GM21786 (cell line): Measurements from ENCODE around the gene PSTK.

Experiments used
- ATAC-seq: cut with Tn5 transposase; IDR thresholded peaks from one replicate; pipeline ENCODE4 v1.9.1; 2021; ENCODE audit not compliant: unreplicated experiment

The PSTK gene

GRCh38 chr10:122992031-122992585 is 11.9 kb downstream of the PSTK start:
- ATAC-seq, result no peak

- ATAC-seq, result no peak
Observed at GRCh38 chr10:122993797-122994336, 13.7 kb downstream of the PSTK start.

DNA sequence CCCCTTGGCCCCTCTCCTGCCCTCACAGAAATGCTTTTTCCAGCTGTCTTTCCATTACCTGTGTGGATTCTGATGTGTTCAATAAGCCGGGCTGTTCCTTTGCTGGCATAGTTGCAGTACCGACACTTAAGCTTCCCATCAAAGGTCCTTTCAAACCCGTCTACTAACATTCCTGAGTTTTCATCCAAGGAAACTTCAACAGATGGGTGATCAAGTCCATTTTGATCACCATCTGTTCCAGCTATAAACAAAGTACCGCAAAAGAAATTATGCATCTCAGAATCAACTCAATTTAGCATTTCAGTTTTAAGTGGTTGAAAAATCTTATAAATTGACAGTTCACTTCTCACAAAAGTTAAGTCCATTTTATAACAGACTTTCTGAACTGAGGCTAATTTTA is 15.7 kb downstream of the PSTK start:
- no peak for ATAC-seq

- no peak for ATAC-seq
Observed at GRCh38 chr10:122997864-122998263, 17.7 kb downstream of the PSTK start.

DNA sequence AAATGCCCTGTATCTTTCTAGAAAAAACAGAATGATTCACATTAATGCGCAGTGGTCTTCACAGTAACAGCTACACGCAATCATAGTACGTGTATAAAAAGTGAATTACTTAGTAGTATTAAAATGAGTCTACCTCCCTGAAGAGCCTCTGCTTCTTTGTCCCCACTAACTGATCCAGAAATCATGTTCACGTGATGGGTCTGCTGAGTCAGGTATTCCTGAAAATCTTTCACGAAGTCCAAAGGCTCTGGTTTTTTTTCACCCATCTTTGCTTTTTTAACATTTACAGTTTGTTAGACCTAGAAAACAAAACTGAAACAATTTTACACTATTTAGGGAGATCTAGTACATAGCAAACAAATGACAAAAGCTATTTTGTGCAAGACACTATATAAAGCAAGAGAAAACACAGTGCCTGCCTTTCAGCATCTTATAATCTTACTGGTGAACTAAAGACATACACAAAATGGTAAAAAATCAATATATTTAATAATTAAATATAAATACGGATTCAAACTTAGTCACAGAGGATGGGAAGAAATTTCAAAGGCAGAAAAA is 18.2 kb downstream of the PSTK start:
- ATAC-seq, result no peak

DNA sequence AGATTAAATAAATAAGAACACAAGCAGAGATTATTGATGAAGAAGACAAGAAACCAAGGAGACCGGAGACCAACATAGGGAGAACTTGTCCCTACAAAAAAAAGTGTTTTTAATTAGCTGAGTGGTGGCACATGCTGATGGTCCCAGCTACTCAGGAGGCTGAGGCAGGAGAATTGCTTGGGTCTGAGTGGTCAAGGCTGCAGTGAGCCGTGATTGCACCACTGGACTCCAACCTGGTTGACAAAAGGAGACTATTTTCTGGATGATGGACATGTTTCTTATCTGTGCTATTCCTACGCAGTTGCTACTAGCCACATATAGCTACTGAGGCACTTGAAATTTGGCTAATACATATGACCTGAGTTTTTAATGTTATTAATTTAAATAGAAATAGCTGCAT is 18.7 kb downstream of the PSTK start:
- ATAC-seq, result no peak

- ATAC-seq, result no peak
Observed at GRCh38 chr10:122999347-122999746, 19.1 kb downstream of the PSTK start.

GRCh38 chr10:123000155-123000554 is 20.0 kb downstream of the PSTK start:
- no peak for ATAC-seq

DNA sequence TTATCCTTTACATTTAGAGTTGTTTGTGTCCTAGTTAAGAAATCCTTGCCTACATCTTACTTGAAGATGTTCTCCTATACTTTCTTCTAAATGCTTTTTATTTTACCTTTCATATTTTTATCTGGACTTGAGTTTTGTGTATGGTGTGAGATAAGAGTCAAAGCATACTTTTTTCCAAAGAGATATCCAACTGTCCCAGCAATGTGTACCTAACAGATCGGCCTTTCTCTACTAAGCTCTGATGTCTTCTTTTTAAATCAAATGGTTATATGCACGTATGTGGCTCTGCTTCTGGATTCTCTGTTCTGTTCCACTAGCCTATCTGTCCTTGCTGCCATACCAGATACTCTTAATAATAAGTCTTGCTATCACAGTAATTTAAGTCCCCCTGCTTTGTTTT is 21.2 kb downstream of the PSTK start:
- no peak for ATAC-seq

DNA sequence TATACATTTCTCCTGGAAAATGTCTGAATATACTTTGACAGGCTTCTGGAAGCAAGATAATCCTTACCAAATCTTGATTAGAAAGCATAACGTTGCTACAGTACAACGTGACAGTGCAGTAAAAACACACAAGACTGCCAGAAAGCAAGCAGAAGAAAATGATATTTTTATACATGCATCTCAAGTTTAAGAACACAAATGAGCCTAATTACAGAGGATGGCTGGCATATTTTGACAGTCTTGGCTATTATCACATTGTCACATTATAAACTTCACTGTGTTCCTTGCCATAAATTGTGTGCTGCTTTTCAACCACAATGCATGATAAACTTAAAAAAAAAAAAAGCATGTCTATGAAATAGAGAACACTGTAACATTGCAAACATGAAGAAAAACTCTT is 24.1 kb downstream of the PSTK start:
- no peak for ATAC-seq

DNA sequence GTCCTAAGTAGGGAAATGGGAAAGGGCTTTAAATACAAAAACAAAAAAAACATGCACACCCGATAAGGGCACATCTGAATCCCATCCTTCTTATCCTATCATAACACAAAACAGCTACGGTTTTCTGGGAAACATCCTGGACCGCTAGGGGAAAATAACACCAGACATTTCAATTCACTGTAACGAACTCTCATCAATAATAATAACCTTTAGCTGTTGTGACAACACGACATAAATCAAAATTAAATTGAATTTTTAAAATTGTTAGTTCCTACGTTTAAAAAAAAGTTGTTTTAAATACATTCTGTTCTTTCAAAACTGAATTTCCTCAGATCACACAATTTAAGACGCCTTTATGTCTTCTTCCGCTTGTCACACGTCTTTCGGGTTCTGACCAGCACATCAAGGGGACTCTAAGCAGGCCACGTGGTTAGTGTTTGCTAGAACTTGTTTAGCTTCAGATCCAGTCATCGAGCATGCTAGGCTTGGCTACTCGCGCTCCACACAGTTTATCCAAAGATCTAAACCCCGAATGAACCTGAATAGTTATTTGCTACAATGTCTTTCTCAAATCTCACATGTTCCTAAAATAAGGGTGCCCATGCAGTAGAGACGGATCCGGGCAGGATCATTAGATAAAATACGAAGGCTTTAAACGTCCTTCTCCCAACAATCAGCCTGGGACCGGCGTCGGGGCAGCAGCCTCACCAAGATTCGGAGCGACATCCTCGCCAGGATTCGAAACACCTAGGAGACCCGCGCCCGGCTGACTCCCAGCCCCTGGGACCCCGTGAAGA is 27.6 kb downstream of the PSTK start:
- peak; percentile 35 for ATAC-seq

DNA sequence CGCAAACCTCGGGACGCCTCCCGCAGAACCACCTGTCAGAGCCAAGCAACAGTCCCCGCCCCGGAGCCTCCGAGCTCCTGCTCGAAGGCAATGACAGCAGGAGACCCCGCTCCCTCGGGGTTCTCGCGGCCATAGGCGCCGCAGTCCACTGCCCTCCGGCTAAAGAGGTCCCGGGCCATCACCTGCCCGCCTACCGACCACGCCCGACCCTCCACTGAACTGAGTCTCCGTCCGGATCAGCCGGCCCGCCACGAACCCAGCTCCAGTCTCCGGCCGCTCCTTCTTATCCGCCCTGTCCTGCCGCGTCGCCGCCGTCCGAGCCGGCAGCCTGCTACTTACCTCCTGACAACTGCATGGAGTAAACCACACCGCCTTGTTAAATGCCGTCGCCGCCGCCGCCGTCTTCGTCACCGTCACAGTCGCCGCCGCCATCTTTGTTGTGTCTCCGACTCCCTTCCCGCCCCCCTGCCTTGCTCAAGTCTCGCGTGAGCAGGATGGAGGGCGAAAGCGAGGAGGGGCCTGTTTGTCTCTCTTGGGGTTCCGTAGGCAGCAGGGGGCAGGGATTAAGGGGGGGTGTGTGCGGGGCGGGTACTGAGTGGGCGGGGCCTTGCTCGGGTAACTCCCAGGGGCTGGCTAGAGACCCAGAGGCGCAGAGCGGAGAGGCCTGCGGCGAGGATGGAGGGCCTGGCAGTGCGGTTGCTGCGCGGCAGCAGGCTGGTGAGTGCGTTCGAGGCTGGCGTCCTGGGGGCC is 28.3 kb downstream of the PSTK start, which contains the start of the genes ACADSB and IKZF5:
TSS of gene ACADSB (plus strand) at position 652 of the 750 bp plus-strand sequence. CDS start at position 676, 24 bp downstream.
TSS of gene IKZF5 (minus strand) at position 441 of the 750 bp plus-strand sequence. CDS start 10,170 bp downstream, outside the sequence.
- ATAC-seq, result peak; percentile 76

DNA sequence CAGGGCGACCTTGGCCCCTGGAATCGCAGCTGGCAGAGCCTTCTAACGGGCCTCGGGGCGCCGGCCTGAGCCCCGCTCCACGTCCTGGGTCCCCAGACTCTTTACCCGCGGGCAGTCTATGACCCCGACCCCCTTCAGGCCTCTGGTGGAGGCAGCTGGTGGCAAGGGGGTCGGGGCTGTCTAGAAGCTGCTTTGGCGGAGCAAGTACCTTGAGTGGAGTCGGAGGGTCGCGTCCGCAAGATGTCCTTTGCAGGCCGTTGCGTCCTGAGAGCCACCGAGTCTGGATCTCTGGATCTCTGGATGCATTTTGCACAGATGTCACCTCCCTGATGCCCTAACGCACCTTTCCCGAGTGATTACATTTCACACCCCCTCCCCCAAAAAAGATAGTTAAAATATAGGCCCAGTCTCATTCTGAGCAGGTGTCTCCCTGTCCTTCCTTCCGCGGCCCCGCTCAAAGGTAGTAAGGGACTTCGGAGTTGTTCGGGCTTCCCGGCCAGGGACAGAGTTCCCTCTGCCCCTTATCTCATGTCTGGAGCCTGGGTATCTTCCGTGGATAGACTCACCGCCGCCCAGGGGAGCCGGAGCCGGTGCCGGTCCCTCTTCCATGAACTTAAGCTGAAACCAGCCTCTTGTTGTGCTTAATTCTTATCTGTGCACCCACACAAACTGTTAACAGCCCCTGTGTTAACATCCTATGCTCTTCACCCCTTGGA is 29.1 kb downstream of the PSTK start:
- peak; percentile 14 for ATAC-seq

DNA sequence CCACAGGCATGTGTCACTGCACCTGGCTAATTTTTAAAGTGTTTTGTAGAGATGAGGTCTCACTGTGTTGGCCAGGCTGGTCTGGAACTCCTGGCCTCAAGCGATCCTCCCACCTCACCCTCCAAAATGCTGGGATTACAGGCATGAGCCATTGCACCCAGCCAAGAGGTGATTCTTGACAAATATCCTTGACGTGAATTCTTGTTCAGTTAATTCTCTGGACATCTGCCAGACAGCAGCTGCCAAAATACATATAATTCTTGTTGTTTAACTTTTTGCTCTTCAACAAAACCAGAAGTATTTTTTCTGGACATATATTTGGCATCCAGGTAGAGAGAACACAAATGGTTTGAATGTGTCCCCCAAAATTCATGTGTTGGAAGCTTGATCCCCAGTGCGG is 31.8 kb downstream of the PSTK start:
- ATAC-seq, result no peak

DNA sequence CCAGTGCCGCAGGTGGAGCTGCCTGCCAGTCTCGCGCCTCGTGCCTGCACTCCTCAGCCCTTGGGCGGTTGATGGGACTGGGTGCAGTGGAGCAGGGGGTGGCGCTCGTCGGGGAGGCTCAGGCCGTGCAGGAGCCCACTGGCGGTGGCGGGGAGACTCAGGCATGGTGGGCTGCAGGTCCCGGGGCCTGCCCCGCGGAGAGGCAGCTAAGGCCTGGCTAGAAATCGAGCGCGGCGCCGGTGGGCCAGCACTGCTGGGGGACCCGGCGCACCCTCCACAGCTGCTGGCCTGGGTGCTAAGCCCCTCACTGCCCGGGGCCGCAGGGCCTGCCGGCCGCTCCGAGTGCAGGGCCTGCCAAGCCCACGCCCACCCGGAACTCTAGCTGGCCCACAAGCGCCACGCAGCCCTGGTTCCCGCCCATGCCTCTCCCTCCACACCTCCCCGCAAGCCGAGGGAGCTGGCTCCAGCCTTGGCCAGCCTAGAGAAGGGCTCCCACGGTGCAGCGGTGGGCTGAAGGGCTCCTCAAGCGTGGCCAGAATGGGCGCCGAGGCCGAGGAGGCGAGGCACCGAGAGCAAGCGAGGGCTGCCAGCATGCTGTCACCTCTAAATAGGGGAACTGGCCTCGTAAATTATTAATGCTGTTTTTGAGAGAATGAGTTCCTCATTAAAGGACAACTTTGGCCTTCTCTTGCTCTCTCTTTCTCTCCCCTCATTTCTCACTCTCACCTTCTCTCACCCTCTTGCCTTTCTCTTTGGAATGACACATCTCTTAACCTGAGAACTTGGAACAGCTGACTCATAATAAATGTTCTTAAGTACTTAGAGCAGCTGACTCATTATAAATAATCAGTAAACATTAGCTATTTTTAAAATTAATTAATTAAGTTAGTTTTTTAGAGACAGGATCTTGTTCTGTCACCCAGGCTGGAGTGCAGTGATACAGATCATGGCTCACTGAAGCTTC is 33.5 kb downstream of the PSTK start:
- no peak for ATAC-seq

GRCh38 chr10:123014772-123015171 is 34.6 kb downstream of the PSTK start:
- no peak for ATAC-seq

GRCh38 chr10:123016228-123016627 is 36.0 kb downstream of the PSTK start:
- ATAC-seq, result no peak

- no peak for ATAC-seq
Observed at GRCh38 chr10:123017421-123018165, 37.4 kb downstream of the PSTK start.

- ATAC-seq, result no peak
Observed at GRCh38 chr10:123018531-123018930, 38.3 kb downstream of the PSTK start.
